Endometrial microvascular endothelial cells (primary cell): ENCODE measurements around the gene NSD2. TPM values are rescaled to one million over a fixed set of nuclear protein-coding genes. Genes with fewer than 3 reads are reported as not detected.
"Not testable (repeated sequence)": the region's sequence is repeated elsewhere in the genome, so short reads cannot be mapped to it uniquely, and the experiment has no call there.

ENCODE experiments used
- in situ Hi-C: cut with HindIII; loops from 2 replicates; pipeline ENCODE4 v1.10.0; 2017; ENCODE audit warnings: low sequenced_read_pairs, low pct_unique_long_range_greater_than_20kb; ENCODE audit errors: inconsistent ontology term
- total RNA-seq: library from RNA; depleted of rRNA; stranded (reverse); fragments of >200 nt; gene quantifications from one replicate; pipeline ENCODE4 v1.2.3, GENCODE V29; 2015; ENCODE audit errors: inconsistent ontology term

NSD2 gene
- total RNA-seq, 1 donor from 2014 or later = 68.2 TPM

- in situ Hi-C loops = no loop called here
Measured at GRCh38 chr4:2007804-2008670, 136.8 kb downstream of the NSD2 start.

DNA sequence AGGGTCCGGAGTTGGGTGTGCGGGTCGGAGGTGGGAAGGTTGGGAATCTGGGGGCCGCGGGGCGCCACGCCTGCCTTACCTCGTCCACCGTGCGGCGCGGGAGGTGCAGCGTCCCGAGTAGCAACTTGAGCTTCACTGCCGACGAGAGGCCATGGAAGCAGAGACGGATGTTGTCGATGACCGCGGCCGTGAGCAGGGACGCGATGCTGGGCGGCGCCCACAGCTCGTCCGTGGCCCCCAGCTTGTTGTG is 137.4 kb downstream of the NSD2 start:
- in situ Hi-C loops = no loop called here

GRCh38 chr4:2008921-2009650 is 137.9 kb downstream of the NSD2 start, which contains the start of gene NELFA:
NELFA (minus strand) TSS chr4:2008974; CDS start chr4:2008959, 15 bp downstream.
- in situ Hi-C loops = no loop called here

GRCh38 chr4:2009651-2010233 is 138.5 kb downstream of the NSD2 start:
- in situ Hi-C loops = no loop called here

DNA sequence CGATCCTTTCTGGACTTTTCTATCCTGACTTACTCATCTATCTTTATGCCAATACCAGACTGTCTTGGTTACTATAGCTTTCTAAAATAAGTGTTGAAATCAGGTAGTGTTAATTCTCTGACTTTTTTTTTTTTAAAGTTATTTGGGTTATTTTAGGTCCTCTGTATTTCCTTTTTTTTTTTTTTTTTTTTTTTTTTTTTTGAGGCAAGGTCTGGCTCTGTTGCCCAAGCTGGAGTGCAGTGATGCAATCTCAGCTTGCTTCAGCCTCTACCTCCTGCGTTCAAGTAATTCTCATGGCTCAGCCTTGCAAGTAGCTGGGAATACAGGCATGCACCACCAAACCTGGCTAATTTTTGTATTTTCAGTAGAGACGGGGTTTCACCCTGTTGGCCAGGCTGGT is 140.4 kb downstream of the NSD2 start:
- in situ Hi-C loops = no loop called here

DNA sequence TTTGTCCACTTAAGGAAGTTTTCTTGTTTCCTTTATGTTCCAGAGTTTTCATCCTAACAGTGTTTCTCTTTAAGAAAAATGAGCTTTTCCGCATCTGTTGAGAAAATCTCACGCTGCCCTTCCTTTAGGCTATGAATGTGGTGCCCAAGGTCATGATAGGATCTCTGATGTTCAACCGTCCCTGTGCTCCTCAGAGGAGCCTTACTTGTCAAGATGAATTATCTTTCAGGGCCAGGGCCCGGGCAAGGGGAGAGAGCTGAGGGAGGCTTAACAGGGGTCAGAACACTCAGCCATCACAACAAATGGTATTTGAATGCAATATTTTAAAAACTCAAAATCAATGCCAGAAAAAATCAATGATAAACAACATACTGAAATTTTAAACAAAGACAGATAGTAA is 143.8 kb downstream of the NSD2 start:
- in situ Hi-C loops = no loop called here

DNA sequence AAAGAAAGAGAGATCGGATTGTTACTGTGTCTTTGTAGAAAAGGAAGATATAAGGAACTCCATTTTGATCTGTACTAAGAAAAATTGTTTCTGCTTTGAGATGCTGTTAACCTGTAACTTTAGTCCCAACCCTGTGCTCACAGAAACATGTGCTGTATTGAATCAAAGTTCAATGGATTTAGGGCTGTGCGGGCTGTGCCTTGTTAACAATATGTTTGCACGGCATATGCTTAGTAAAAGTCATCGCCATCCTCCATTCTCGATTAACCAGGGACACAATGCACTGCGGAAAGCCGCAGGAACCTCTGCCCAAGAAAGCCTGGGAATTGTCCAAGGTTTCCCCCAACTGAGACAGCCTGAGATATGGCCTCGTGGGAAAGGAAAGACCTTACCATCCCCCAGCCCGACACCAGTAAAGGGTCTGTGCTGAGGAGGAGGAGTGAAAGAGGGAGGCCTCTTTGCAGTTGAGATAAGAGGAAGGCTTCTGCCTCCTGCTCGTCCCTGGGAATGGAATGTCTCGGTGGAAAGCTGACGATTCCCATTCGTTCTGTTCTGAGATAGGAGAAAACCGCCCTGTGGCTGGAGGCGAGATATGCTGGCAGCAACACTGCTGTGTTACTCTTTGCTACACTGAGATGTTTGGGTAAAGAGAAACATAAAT is 150.3 kb downstream of the NSD2 start:
- in situ Hi-C loops = not testable (repeated sequence)

DNA sequence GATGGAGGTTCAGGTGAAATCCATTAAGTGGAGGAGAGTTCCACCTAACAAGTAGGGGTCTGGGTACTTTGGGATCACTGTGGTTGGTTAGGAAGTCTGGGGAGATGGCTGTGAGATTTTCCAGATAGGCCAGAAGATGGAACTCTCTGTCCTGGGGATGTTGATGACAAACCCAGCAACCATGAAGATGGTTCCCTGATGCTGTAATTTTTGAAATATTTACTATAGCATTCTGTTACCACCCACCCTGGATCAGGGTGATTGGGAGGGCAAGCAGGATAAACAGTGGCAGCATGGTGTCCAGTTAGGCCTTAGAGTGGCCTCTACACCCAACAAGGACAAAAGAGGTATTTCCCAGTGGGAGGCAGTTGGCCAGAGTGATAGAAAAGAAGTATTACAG is 153.5 kb downstream of the NSD2 start:
- in situ Hi-C loops = no loop called here

DNA sequence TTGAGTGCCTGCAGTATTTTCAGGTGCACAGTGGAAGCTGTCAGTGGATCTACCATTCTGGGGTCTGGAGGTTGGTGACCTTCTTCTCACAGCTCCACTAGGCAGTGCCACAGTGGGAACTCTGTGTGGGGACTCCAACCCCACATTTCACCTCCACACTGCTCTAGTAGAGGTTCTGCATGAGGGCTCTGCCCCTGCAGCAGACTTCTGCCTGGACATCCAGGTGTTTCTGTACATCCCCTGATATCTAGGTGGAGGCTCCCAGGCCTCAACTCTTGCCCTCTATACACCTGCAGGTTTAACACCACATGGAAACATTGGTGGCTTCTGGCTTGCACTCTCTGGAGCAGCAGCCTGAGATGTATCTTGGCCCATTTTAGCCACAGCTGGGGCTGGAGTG is 154.6 kb downstream of the NSD2 start:
- in situ Hi-C loops = no loop called here

DNA sequence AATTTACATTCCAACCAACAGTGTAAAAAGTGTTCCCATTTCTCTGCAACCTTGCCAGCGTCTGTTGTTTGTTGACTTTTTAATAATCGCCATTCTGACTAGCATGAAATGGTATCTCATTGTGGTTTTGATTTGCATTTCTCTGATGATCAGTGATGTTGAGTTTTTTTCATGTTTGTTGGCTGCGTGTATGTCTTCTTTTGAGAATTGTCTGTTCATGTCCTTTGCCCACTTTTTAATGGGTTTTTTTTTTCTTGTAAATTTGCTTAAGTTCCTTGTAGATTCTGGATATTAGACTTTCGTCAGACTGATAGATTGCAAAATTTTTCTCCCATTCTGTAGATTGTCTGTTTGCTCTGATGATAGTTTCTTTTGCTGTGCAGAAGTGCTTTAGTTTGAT is 155.9 kb downstream of the NSD2 start:
- in situ Hi-C loops = not testable (repeated sequence)

DNA sequence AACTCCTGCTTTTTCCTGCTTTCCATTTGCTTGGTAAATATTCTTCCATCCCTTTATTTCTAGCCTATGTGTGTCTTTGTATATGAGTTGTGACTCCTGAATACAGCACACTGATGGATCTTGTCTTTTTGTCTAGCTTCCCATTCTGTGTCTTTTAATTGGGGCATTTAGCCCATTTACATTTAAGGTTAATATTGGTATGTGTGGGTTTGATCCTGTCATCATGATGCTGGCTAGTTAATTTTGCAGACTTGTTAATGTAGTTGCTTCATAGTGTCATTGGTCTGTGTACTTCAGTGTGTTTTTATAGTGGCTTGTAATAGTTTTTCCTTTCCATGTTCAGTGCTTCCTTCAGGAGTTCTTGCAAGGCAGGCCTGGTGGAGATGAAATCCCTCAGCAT is 160.0 kb downstream of the NSD2 start:
- in situ Hi-C loops = not testable (repeated sequence)

Other genes starting within 250 kb of the NSD2 start
- 1.6 TPM for gene FAM53A, start 187.1 kb upstream of the NSD2 start, total RNA-seq
- 81.0 TPM for gene SLBP, start 159.1 kb upstream of the NSD2 start, total RNA-seq
- gene TMEM129, start 150.1 kb upstream of the NSD2 start, total RNA-seq = 34.5 TPM
- gene TACC3, start 149.9 kb upstream of the NSD2 start, total RNA-seq = 62.5 TPM
- gene FGFR3, start 78.1 kb upstream of the NSD2 start, total RNA-seq = 0.19 TPM
- gene LETM1, start 15.2 kb upstream of the NSD2 start, total RNA-seq = 53.4 TPM
- gene NELFA, start 137.6 kb downstream of the NSD2 start, total RNA-seq = 27.2 TPM
- gene NAT8L, start 187.9 kb downstream of the NSD2 start, total RNA-seq = not detected